Glutamatergic neuron (in vitro differentiated cells): ENCODE data around the gene PRKCA. TPM values are rescaled to one million over a fixed set of nuclear protein-coding genes. Genes with fewer than 3 reads are reported as not detected.

ENCODE experiments used
- DNase-seq: peaks from one replicate; pipeline ENCODE4 v3.0.0; 2022
- H3K27ac Mint-ChIP-seq: one replicate; pipeline ENCODE4 v1.8.0; 2020; ENCODE audit warnings: mild to moderate bottlenecking, mixed read lengths, inconsistent platforms; ENCODE audit not compliant: unreplicated experiment
- H3K27me3 Mint-ChIP-seq: one replicate; pipeline ENCODE4 v1.8.0; 2020; ENCODE audit warnings: mild to moderate bottlenecking, moderate library complexity, mixed read lengths, inconsistent platforms; ENCODE audit not compliant: unreplicated experiment
- H3K36me3 Mint-ChIP-seq: one replicate; pipeline ENCODE4 v1.8.0; 2020; ENCODE audit warnings: mild to moderate bottlenecking, mixed read lengths, inconsistent platforms; ENCODE audit not compliant: unreplicated experiment
- H3K4me1 Mint-ChIP-seq: one replicate; pipeline ENCODE4 v1.8.0; 2020; ENCODE audit warnings: mild to moderate bottlenecking, low read depth, mixed read lengths, inconsistent platforms; ENCODE audit not compliant: unreplicated experiment
- H3K4me3 Mint-ChIP-seq: one replicate; pipeline ENCODE4 v1.8.0; 2020; ENCODE audit warnings: mild to moderate bottlenecking, mixed read lengths, inconsistent platforms; ENCODE audit not compliant: unreplicated experiment
- H3K9me3 Mint-ChIP-seq: one replicate; pipeline ENCODE4 v1.8.0; 2020; ENCODE audit warnings: mild to moderate bottlenecking, moderate library complexity, mixed read lengths, inconsistent platforms; ENCODE audit not compliant: unreplicated experiment
- CTCF ChIP-seq: fragments of 200-600 bp; sonication (generic); IDR thresholded peaks from one replicate; pipeline ENCODE4 v1.5.0; 2021; ENCODE audit not compliant: partially characterized antibody, unreplicated experiment
- total RNA-seq: library from RNA; stranded (reverse); fragmentation: NEBNext Ultra II Directional; extraction: Animal tissue kit (Norgen Biotek cat#: 25700); gene quantifications from one replicate; pipeline ENCODE4 v1.2.1, GENCODE V29; 2021; ENCODE audit not compliant: unreplicated experiment

The PRKCA gene
- total RNA-seq, 1 donor from 2014 or later = 2.2 TPM

GRCh38 chr17:66807182-66807581, 504.8 kb downstream of the PRKCA start:
- no peak for DNase-seq
- H3K36me3 Mint-ChIP-seq = no peaks in the 10 kb centered on the region
- H3K27ac Mint-ChIP-seq = no peak overlapping the region
- peaks cover 7% of the 10 kb centered on the region for H3K27me3 Mint-ChIP-seq
- peaks cover 1% of the 10 kb centered on the region for H3K9me3 Mint-ChIP-seq
- peaks cover 22% of the 10 kb centered on the region for H3K4me1 Mint-ChIP-seq
- no peak for TF ChIP-seq CTCF
- no peak overlapping the region for H3K4me3 Mint-ChIP-seq

GRCh38 chr17:66809408-66809807, 507.0 kb downstream of the PRKCA start:
- no peak for TF ChIP-seq CTCF
- peaks cover 5% of the 10 kb centered on the region for H3K36me3 Mint-ChIP-seq
- DNase-seq = no peak
- peaks cover 5% of the 10 kb centered on the region for H3K9me3 Mint-ChIP-seq
- H3K4me1 Mint-ChIP-seq = peaks cover 33% of the 10 kb centered on the region
- H3K27me3 Mint-ChIP-seq = peaks cover 13% of the 10 kb centered on the region
- H3K4me3 Mint-ChIP-seq = no peak overlapping the region
- no peak overlapping the region for H3K27ac Mint-ChIP-seq

GRCh38 chr17:66810951-66811682, 508.7 kb downstream of the PRKCA start:
- no peak overlapping the region for H3K4me3 Mint-ChIP-seq
- peaks cover 5% of the 10 kb centered on the region for H3K36me3 Mint-ChIP-seq
- H3K4me1 Mint-ChIP-seq = peaks cover 29% of the 10 kb centered on the region
- peaks cover 13% of the 10 kb centered on the region for H3K27me3 Mint-ChIP-seq
- H3K27ac Mint-ChIP-seq = no peak overlapping the region
- DNase-seq = no peak
- peaks cover 5% of the 10 kb centered on the region for H3K9me3 Mint-ChIP-seq
- no peak for TF ChIP-seq CTCF

GRCh38 chr17:66811683-66812054, 509.3 kb downstream of the PRKCA start:
- peaks cover 11% of the 10 kb centered on the region for H3K27me3 Mint-ChIP-seq
- peaks cover 5% of the 10 kb centered on the region for H3K36me3 Mint-ChIP-seq
- no peak overlapping the region for H3K27ac Mint-ChIP-seq
- no peak overlapping the region for H3K4me3 Mint-ChIP-seq
- H3K9me3 Mint-ChIP-seq = peaks cover 5% of the 10 kb centered on the region
- no peak for DNase-seq
- TF ChIP-seq CTCF = no peak
- peaks cover 24% of the 10 kb centered on the region for H3K4me1 Mint-ChIP-seq

- peaks cover 16% of the 10 kb centered on the region for H3K4me1 Mint-ChIP-seq
- H3K27me3 Mint-ChIP-seq = peaks cover 9% of the 10 kb centered on the region
- no peak for TF ChIP-seq CTCF
- no peak overlapping the region for H3K27ac Mint-ChIP-seq
- peaks cover 4% of the 10 kb centered on the region for H3K9me3 Mint-ChIP-seq
- DNase-seq = no peak
- no peak overlapping the region for H3K4me3 Mint-ChIP-seq
- H3K36me3 Mint-ChIP-seq = peaks cover 10% of the 10 kb centered on the region
Observed at GRCh38 chr17:66812571-66812970, 510.2 kb downstream of the PRKCA start.
